ENCODE measurements around the gene CSHL1. TPM values are rescaled to one million over a fixed set of nuclear protein-coding genes. Genes with fewer than 3 reads are reported as not detected.

Gene CSHL1
- total RNA-seq = not detected in 2 replicates

DNA sequence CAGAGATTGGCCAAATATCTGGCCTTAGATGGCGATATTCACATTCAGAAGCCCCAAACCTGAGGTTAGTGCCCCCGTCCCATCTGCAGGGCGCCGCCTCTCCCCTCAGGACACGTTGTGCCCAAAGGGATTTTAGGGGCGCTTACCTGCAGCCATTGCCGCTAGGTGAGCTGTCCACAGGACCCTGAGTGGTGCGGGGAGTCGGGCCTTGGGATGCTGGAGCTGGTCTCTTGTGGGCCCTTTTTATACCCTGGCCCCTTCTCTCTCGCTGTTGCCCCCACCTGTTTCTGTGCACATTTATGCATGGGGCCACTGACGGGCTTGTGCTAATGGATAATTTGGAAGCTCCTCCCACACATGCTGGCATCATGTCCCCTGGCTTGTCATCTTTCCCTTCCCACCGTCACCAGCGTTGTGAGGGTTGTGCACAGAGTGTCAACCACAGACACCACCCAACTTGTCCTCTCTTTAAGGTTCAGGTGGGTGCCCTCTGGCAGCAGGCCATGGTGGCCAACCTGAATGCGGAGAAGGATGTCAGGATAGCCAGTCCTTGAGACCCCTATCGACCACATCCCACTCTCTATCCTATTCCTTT is at the start of gene CSHL1:
TSS of gene CSHL1 (minus strand) at position 218 of the 595 bp plus-strand sequence. CDS start at position 156, 62 bp downstream.

DNA sequence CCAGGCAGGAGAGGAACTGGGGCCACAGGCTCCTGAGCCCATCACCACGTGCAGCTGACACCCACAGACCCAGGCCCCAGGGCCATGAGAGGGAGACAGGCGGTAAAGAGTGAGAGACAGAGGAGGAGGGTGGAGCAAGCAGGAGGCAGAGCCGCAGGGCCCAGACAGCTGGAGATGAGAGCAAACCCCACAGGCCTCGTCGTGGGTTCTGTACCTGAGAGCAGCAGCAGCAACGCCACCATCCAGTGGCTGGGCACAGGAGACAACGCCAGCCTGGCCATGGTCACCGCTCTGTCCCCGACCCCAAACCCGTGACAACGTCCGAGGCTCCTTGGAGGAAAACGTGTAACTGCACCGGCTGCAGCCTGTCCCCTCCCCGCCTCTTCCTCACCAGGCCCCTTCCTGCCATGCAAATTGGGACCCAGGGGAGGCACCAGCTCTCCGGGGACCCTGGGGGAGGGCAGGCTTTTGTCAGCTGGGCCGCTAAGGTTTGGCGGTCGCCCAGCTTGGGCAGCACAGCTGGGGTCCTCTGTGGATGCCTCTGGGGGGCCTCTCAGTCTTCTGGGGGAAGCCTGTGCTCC is 21.0 kb upstream of the CSHL1 start, which contains the start of gene CD79B:
TSS of gene CD79B (minus strand) at position 351 of the 581 bp plus-strand sequence. CDS start at position 281, 70 bp downstream.

DNA sequence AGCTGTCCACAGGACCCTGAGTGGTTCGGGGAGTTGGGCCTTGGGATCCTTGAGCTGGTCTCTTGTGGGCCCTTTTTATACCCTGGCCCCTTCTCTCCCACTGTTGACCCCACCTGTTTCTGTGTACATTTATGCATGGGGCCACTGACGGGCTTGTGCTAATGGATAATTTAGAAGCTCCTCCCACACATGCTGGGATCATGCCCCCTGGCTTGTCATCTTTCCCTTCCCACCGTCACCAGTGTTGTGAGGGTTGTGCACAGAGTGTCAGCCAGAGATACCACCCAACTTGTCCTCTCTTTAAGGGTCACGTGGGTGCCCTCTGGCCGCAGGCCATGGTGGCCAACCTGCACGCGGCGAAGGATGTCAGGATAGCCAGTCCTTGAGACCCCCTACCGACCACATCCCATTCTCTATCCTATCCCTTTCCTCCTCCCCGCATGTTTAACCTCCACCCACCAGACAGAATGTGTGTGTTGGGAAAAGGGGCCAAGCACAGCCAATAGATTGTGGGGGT is 7.8 kb upstream of the CSHL1 start, which contains the start of gene GH1:
TSS of gene GH1 (minus strand) at position 51 of the 517 bp plus-strand sequence. CDS start 63 bp downstream, outside the sequence.

DNA sequence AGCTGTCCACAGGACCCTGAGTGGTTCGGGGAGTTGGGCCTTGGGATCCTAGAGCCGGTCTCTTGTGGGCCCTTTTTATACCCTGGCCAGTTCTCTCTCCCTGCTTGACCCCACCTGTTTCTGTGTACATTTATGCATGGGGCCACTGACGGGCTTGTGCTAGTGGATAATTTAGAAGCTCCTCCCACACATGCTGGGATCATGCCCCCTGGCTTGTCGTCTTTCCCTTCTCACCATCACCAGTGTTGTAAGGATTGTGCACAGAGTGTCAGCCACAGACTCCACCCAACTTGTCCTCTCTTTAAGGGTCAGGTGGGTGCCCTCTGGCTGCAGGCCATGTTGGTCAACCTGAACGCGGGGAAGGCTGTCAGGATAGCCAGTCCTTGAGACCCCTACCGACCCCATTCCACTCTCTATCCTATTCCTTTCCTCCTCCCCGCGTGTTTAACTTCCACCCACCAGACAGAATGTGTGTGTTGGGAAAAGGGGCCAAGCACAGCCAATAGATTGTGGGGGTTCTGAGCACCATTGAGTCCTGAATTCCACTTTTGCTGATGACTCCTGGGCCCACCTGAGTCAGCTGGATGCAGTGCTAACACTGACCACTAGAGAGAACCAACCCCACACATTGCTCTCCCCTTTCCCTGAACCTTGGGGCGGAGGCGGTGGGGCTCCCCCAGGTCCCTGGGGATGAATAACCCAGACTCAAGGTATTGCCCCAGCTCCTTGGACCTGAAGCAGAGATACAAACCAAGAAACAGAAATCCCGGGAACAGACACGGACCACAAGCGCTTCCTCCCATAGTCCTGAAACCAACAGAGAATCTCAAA is 14.3 kb downstream of the CSHL1 start, which contains the start of gene CSH1:
TSS of gene CSH1 (minus strand) at position 51 of the 831 bp plus-strand sequence. CDS start 63 bp downstream, outside the sequence.

DNA sequence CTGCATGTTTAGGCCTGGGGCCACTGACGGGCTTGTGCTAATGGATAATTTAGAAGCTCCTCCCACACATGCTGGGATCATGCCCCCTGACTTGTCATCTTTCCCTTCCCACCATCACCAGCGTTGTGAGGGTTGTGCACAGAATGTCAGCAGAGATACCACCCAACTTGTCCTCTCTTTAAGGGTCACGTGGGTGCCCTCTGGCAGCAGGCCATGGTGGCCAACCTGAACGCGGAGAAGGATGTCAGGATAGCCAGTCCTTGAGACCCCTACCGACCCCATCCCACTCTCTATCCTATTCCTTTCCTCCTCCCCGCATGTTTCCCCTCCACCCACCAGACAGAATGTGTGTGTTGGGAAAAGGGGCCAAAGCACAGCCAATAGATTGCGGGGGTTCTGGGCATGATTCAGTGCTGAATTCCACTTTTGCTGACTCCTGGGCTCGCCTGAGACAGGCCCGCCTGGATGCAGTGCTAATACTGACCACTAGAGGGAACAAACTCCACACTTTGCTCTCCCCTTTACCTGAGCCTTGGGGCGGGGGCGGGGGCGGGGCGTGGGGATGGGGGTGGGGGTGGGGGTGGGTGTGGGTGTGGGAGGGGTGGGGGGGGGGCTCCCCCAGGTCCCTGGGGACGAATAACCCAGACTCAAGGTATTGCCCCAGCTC is 29.0 kb downstream of the CSHL1 start, which contains the start of gene GH2:
TSS of gene GH2 (minus strand) at position 10 of the 667 bp plus-strand sequence. CDS start 143 bp downstream, outside the sequence.

DNA sequence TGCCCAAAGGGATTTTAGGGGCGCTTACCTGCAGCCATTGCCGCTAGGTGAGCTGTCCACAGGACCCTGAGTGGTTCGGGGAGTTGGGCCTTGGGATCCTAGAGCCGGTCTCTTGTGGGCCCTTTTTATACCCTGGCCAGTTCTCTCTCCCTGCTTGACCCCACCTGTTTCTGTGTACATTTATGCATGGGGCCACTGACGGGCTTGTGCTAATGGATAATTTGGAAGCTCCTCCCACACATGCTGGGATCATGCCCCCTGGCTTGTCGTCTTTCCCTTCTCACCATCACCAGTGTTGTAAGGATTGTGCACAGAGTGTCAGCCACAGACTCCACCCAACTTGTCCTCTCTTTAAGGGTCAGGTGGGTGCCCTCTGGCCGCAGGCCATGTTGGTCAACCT is 37.5 kb downstream of the CSHL1 start, which contains the start of gene CSH2:
TSS of gene CSH2 (minus strand) at position 101 of the 400 bp plus-strand sequence. CDS start at position 38, 63 bp downstream.

Small RNA genes lying within 50 kb of the gene (small RNA-seq; reads per million reads assigned to genes)
- gene AC040958.1 = not detected
- not detected for gene AC127029.1
- gene GH1 = not detected

Other genes with a start within 250 kb of the CSHL1 start
- gene LIMD2, start 211.1 kb downstream of the CSHL1 start, total RNA-seq = 8.2 and 9.8 TPM in 2 replicates
- 21.1 and 24.3 TPM in 2 replicates for gene STRADA, start 169.5 kb downstream of the CSHL1 start, total RNA-seq
- gene CCDC47, start 137.7 kb downstream of the CSHL1 start, total RNA-seq = 35.4 and 40.4 TPM in 2 replicates
- gene DDX42, start 137.1 kb downstream of the CSHL1 start, total RNA-seq = 55.5 and 61.2 TPM in 2 replicates
- gene PSMC5, start 83.8 kb downstream of the CSHL1 start, total RNA-seq = 48.9 and 68.7 TPM in 2 replicates
- gene FTSJ3, start 83.6 kb downstream of the CSHL1 start, total RNA-seq = 44.0 and 53.9 TPM in 2 replicates
- gene SMARCD2, start 68.6 kb downstream of the CSHL1 start, total RNA-seq = 121 and 150 TPM in 2 replicates
- gene CSH2, start 37.6 kb downstream of the CSHL1 start, total RNA-seq = not detected in 2 replicates
- not detected in 2 replicates for gene GH2, start 29.3 kb downstream of the CSHL1 start, total RNA-seq
- gene CSH1, start 14.7 kb downstream of the CSHL1 start, total RNA-seq = not detected in 2 replicates
- gene GH1, start 7.6 kb upstream of the CSHL1 start, total RNA-seq = not detected in 2 replicates
- gene CD79B, start 21.1 kb upstream of the CSHL1 start, total RNA-seq = not detected in 2 replicates
- not detected in 2 replicates for gene SCN4A, start 61.7 kb upstream of the CSHL1 start, total RNA-seq
- under 0.01 TPM in 1 of 2 replicates, not detected in the other for gene PRR29, start 87.1 kb upstream of the CSHL1 start, total RNA-seq
- not detected in 2 replicates for gene ICAM2, start 109.4 kb upstream of the CSHL1 start, total RNA-seq
- 7.1 and 8.5 TPM in 2 replicates for gene ERN1, start 218.9 kb upstream of the CSHL1 start, total RNA-seq